Measurements from ENCODE around the gene TNFRSF6B.

GRCh38 chr20:63688228-63689045 is 8.0 kb upstream of the TNFRSF6B start:
- TF ChIP-seq POLR2AphosphoS5 (IDR thresholded peaks at IDR 0.05; ENCODE audit: low read depth, low read length) (0 out of 2 replicates have a peak, but pooled peaks have one; percentile 7), REST (IDR thresholded peaks at IDR 0.05; ENCODE audit: insufficient read depth in 1 of 2, low read depth in 2 of 2, low read length in 2 of 2) (no peak), SIN3A (IDR thresholded peaks at IDR 0.05; ENCODE audit: borderline replicate concordance, insufficient read depth, low read length) (no peak), TAF1 (IDR thresholded peaks at IDR 0.05; ENCODE audit: borderline replicate concordance, insufficient read depth, low read length) (no peak), FOXP2 (optimal IDR thresholded peaks at IDR 0.05; ENCODE audit: borderline replicate concordance, extremely low read depth, extremely low read length, insufficient read depth) (no peak)

Measured in PFSK-1 (cell line).